ENCODE measurements around the gene NR1I3.

DNA sequence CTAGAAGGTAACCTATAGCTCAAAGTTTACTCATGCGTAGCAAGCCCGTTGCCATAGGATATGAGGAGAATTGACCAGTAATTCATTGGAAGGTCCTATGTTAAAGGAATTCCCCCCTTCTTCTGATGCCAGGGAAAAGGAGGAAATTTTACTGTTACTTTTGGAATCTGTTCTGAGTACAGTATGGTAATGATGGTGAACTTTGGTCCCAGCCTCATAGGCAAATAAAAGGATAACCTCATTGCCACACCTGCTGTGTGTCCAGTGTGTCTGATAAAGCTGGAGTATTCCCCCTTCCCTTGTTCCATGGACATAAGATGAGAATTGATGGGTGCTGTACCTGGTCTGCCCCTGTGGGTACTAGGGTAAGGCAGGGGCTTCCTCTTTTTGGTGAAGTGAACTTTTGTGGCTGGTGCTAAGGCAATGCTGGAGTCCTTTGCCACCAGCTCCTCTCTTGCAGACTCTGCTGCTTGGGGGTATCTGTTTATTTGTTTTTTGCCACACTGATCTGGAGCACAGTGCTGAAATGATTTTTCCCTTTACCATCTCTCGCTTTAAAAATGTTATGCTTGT, 49.6 kb upstream of the NR1I3 start:
- no peak for TF ChIP-seq POLR2AphosphoS5 (IDR thresholded peaks at IDR 0.05; ENCODE audit: borderline replicate concordance, low read depth, low read length)
- no peak for TF ChIP-seq EZH2 (IDR thresholded peaks at IDR 0.05)
- TF ChIP-seq FOXP2 (optimal IDR thresholded peaks at IDR 0.05; ENCODE audit: control extremely low read depth, extremely low read length, insufficient read depth): no peak
